HCT116 (cell line): ENCODE results near the gene ARVCF. TPM values are rescaled to one million over a fixed set of nuclear protein-coding genes. Genes with fewer than 3 reads are reported as not detected.

Source experiments
- ATAC-seq: fragments of 200-7000 bp; cut with Tn5 transposase; 2 replicates; pipeline ENCODE4 v1.9.1; 2020; ENCODE audit warnings: mild to moderate bottlenecking, moderate library complexity
- BruUV-seq: library from RNA; stranded (reverse); fragments of 400-500 nt; replicated peaks from 2 replicates; lab custom pipeline; 2021; lab: Mats Ljungman, UMichigan
- CTCF ChIA-PET: fragments of 300-600 bp; sonication (Branson Sonifier 250); formaldehyde crosslinking; loops from one replicate; lab custom pipeline; 2021; ENCODE audit warnings: antibody characterized with exemption; lab: Charles Lee
- POLR2A ChIA-PET: fragments of 300-600, 350-600 bp; sonication (Branson Sonifier 250); formaldehyde crosslinking; loops from one replicate; lab custom pipeline; 2021; ENCODE audit warnings: antibody characterized with exemption; lab: Charles Lee
- RAD21 ChIA-PET, 2 experiments: fragments of 300-600 bp; sonication (Branson Sonifier 250); formaldehyde crosslinking; loops; one replicate each; lab custom pipeline; 2023; ENCODE audit warnings: low total read pairs in 2 of 2; ENCODE audit not compliant: uncharacterized antibody in 2 of 2, unreplicated experiment in 2 of 2, low non-redundant PET in 1 of 2; lab: Charles Lee
- DNase-seq: peaks from one replicate; pipeline ENCODE4 v3.0.0-alpha.2; 2010; ENCODE audit warnings: low read depth, low spot score
- H2AFZ ChIP-seq: fragments of 200-600 bp; shearing (Covaris generic), sonication (generic); 2 replicates; pipeline ENCODE4 v1.6.1; 2017; ENCODE audit warnings: low read depth, mixed run types, mixed read lengths, antibody characterized with exemption, low read length; ENCODE audit not compliant: poor library complexity, severe bottlenecking
- H3K27ac ChIP-seq: 2 replicates; pipeline ENCODE4 v1.5.1; 2012; ENCODE audit warnings: low read depth, low read length
- H3K27me3 ChIP-seq: fragments of 200-600 bp; sonication (generic); 2 replicates; pipeline ENCODE4 v1.6.1; 2016; ENCODE audit warnings: mixed run types, low read length, mixed read lengths; ENCODE audit not compliant: insufficient read depth
- H3K36me3 ChIP-seq, 2 experiments: fragments of 200-500 bp in 1 of 2; fragments of 200-600 bp in 1 of 2; sonication (Bioruptor generic) in 1 of 2; sonication (generic) in 1 of 2; 2 replicates each; pipeline versions ENCODE4 v1.5.1 to v1.6.1; 2014 to 2016; ENCODE audit warnings: low read length in 2 of 2, inconsistent platforms in 1 of 2, mixed read lengths in 1 of 2, mixed run types in 1 of 2; ENCODE audit not compliant: insufficient read depth in 2 of 2, control insufficient read depth in 1 of 2
- H3K4me1 ChIP-seq, 2 experiments: fragments of 200-600 bp in 1 of 2; sonication (generic) in 1 of 2; 2 replicates each; pipeline versions ENCODE4 v1.5.1 to v1.6.1; 2012 to 2017; ENCODE audit warnings: low read length in 2 of 2, inconsistent platforms in 1 of 2, mild to moderate bottlenecking in 1 of 2, mixed read lengths in 1 of 2, mixed run types in 1 of 2, moderate library complexity in 1 of 2; ENCODE audit not compliant: insufficient read depth in 2 of 2, control insufficient read depth in 1 of 2
- H3K4me2 ChIP-seq: fragments of 200-600 bp; sonication (generic); 2 replicates; pipeline ENCODE4 v1.6.1; 2017; ENCODE audit warnings: mixed run types, low read length, mixed read lengths
- H3K4me3 ChIP-seq, 2 experiments: fragments of 200-600 bp in 1 of 2; sonication (generic) in 1 of 2; replicated peaks in 1 of 2; 2 replicates each; pipeline ENCODE4 v1.5.1; 2011 to 2016; ENCODE audit warnings: low read length in 2 of 2, control low read depth in 1 of 2, low read depth in 1 of 2, mild to moderate bottlenecking in 1 of 2, mixed read lengths in 1 of 2, mixed run types in 1 of 2
- H3K79me2 ChIP-seq: fragments of 200-600 bp; sonication (generic); 2 replicates; pipeline ENCODE4 v1.6.1; 2017; ENCODE audit warnings: mild to moderate bottlenecking, mixed run types, low read length, moderate library complexity, mixed read lengths; ENCODE audit not compliant: insufficient read depth
- H3K9ac ChIP-seq: fragments of 200-600 bp; sonication (generic); 2 replicates; pipeline ENCODE4 v1.6.1; 2016; ENCODE audit warnings: low read length, mixed read lengths
- H3K9me2 ChIP-seq: fragments of 200-600 bp; sonication (generic), shearing (Covaris generic); 2 replicates; pipeline ENCODE4 v1.6.1; 2017; ENCODE audit warnings: mixed run types, mild to moderate bottlenecking, moderate library complexity; ENCODE audit not compliant: insufficient read depth
- H3K9me3 ChIP-seq, 2 experiments: fragments of 200-500 bp in 1 of 2; fragments of 200-600 bp in 1 of 2; sonication (Bioruptor generic) in 1 of 2; sonication (generic) in 1 of 2; 2 replicates each; pipeline ENCODE4 v1.6.1; 2014 to 2017; ENCODE audit warnings: low read length in 2 of 2, mixed read lengths in 2 of 2, inconsistent platforms in 1 of 2, low read depth in 1 of 2, mild to moderate bottlenecking in 1 of 2, mixed run types in 1 of 2, moderate library complexity in 1 of 2; ENCODE audit not compliant: control insufficient read depth in 1 of 2, insufficient read depth in 1 of 2
- H4K20me1 ChIP-seq: fragments of 200-600 bp; sonication (generic), shearing (Covaris generic); 2 replicates; pipeline ENCODE4 v1.6.1; 2017; ENCODE audit warnings: mixed run types, mild to moderate bottlenecking, moderate library complexity; ENCODE audit not compliant: insufficient read depth
- SIN3A ChIP-seq: IDR thresholded peaks from 2 replicates; pipeline ENCODE4 v1.6.1; 2012; ENCODE audit warnings: low read depth
- YY1 ChIP-seq: IDR thresholded peaks from 2 replicates; pipeline ENCODE4 v1.6.1; 2011; ENCODE audit warnings: low read length, low read depth, moderate library complexity, mild to moderate bottlenecking; ENCODE audit not compliant: insufficient replicate concordance; ENCODE audit errors: extremely low read depth
- ZNF274 ChIP-seq: fragments of 200-500 bp; sonication (Bioruptor generic); IDR thresholded peaks from 2 replicates; pipeline ENCODE4 v1.6.1; 2014; ENCODE audit warnings: mild to moderate bottlenecking, low read depth, low read length, inconsistent platforms
- intact Hi-C: fragments of 100-400 bp; cut with micrococcal nuclease; formaldehyde crosslinking; loops from 2 replicates; pipeline ENCODE4 v1.10.0; 2022
- total RNA-seq: library from RNA; stranded (reverse); gene quantifications from one replicate; pipeline ENCODE4 v1.2.1, GENCODE V29; 2021; ENCODE audit not compliant: unreplicated experiment
- TF ChIP-seq, protein P1 (sequence below), 3 experiments: fragments of 200-600 bp in 1 of 3; sonication (generic) in 1 of 3; IDR thresholded peaks in 2 of 3; conservative IDR thresholded peaks in 1 of 3; 2 replicates each; pipeline ENCODE4 v1.5.1; 2012 to 2017; ENCODE audit warnings: low read depth in 2 of 3, low read length in 2 of 3, antibody characterized with exemption in 1 of 3, borderline replicate concordance in 1 of 3, control low read depth in 1 of 3, mild to moderate bottlenecking in 1 of 3, mixed read lengths in 1 of 3, mixed run types in 1 of 3, moderate library complexity in 1 of 3; ENCODE audit not compliant: insufficient read depth in 1 of 3
- TF ChIP-seq, protein P2 (sequence below): IDR thresholded peaks from 2 replicates; pipeline ENCODE4 v1.6.1; 2012

ARVCF gene
- total RNA-seq, 1 experiment from 2014 or later: 42.8 TPM

- Histone ChIP-seq H3K9ac (no peak overlapping the region), H3K9me3 (no peaks in the 10 kb centered on the region), H3K4me1 (peaks cover 19 to 33% of the 10 kb centered on the region in 2 experiments), H4K20me1 (no peaks in the 10 kb centered on the region), H3K9me2 (no peaks in the 10 kb centered on the region), H3K4me2 (no peak overlapping the region), H3K36me3 (peaks cover 9 to 20% of the 10 kb centered on the region in 2 experiments; a peak in 3 of 4 replicates), H3K79me2 (no peaks in the 10 kb centered on the region), H2AFZ (no peak overlapping the region), H3K27me3 (no peaks in the 10 kb centered on the region), H3K4me3 (no peak overlapping the region), H3K27ac (0 out of 2 replicates have a peak overlapping the region, but pooled peaks have one; percentile 10)
- ATAC-seq: no peak
- no TSS peak for BruUV-seq
- intact Hi-C loops: loop anchor here (10.0 kb wide), 1 partner anchor 148 kb away; the partner anchor contains the start of genes RANBP1 and TRMT2A
- ChIA-PET RAD21 (no interaction called here), POLR2A (no interaction called here), CTCF (interaction anchor here (1.0 to 1.6 kb wide), 2 partner anchors 13 to 19 kb away, joined by 3 to 4 read pairs; no protein-coding TSS in a partner anchor)
- TF ChIP-seq, protein P1, sequence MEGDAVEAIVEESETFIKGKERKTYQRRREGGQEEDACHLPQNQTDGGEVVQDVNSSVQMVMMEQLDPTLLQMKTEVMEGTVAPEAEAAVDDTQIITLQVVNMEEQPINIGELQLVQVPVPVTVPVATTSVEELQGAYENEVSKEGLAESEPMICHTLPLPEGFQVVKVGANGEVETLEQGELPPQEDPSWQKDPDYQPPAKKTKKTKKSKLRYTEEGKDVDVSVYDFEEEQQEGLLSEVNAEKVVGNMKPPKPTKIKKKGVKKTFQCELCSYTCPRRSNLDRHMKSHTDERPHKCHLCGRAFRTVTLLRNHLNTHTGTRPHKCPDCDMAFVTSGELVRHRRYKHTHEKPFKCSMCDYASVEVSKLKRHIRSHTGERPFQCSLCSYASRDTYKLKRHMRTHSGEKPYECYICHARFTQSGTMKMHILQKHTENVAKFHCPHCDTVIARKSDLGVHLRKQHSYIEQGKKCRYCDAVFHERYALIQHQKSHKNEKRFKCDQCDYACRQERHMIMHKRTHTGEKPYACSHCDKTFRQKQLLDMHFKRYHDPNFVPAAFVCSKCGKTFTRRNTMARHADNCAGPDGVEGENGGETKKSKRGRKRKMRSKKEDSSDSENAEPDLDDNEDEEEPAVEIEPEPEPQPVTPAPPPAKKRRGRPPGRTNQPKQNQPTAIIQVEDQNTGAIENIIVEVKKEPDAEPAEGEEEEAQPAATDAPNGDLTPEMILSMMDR (IDR thresholded peaks at IDR 0.05 in 2 of 3, conservative IDR thresholded peaks at IDR 0.05 in 1 of 3; ENCODE audit: borderline replicate concordance in 1 of 3, insufficient read depth in 1 of 3, low read depth in 2 of 3, low read length in 2 of 3): no peak
- TF ChIP-seq, protein P2, sequence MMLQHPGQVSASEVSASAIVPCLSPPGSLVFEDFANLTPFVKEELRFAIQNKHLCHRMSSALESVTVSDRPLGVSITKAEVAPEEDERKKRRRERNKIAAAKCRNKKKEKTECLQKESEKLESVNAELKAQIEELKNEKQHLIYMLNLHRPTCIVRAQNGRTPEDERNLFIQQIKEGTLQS: no peak
- TF ChIP-seq SIN3A (no peak), YY1 (no peak), ZNF274 (no peak)
- DNase-seq: no peak
These were observed 49.5 kb downstream of the ARVCF start for GRCh38 chr22:19966908-19967750.
